ENCODE data around the gene TMEM62.
A peak's percentile ranks its signal among the peaks of the same experiment; 100 is the strongest.
"Not testable (repeated sequence)": the region's sequence is repeated elsewhere in the genome, so short reads cannot be mapped to it uniquely, and the experiment has no call there.

The TMEM62 gene

GRCh38 chr15:43184407-43185124, 51.2 kb downstream of the TMEM62 start:
- DNase-seq = no peak

- DNase-seq = peak; percentile 56 to 88
Measured at GRCh38 chr15:43185157-43186002, 52.0 kb downstream of the TMEM62 start, which contains the start of gene CCNDBP1. Gene CCNDBP1, plus strand, starts transcription at chr15:43185403. Its CDS starts 96 bp downstream, at chr15:43185499.

GRCh38 chr15:43186003-43186353, 52.6 kb downstream of the TMEM62 start:
- no peak for DNase-seq

- DNase-seq = peak in 1 of 2 experiments; percentile 45
Measured at GRCh38 chr15:43187544-43188155, 54.3 kb downstream of the TMEM62 start.

- no peak for DNase-seq
Measured at GRCh38 chr15:43189296-43189695, 55.9 kb downstream of the TMEM62 start.

GRCh38 chr15:43190178-43190577, 56.8 kb downstream of the TMEM62 start:
- DNase-seq = no peak

GRCh38 chr15:43193710-43194109, 60.3 kb downstream of the TMEM62 start:
- DNase-seq = no peak

- no peak for DNase-seq
Measured at GRCh38 chr15:43194795-43195194, 61.4 kb downstream of the TMEM62 start.

- DNase-seq = no peak
Measured at GRCh38 chr15:43196760-43197548, 63.6 kb downstream of the TMEM62 start.

GRCh38 chr15:43197773-43198172, 64.4 kb downstream of the TMEM62 start:
- not testable (repeated sequence) for DNase-seq

- DNase-seq = not testable (repeated sequence)
Measured at GRCh38 chr15:43198556-43198955, 65.2 kb downstream of the TMEM62 start.

- no peak for DNase-seq
Measured at GRCh38 chr15:43198992-43199391, 65.6 kb downstream of the TMEM62 start.

GRCh38 chr15:43199945-43200488, 66.6 kb downstream of the TMEM62 start:
- DNase-seq = no peak

GRCh38 chr15:43204016-43204901, 70.9 kb downstream of the TMEM62 start:
- peak in 1 of 2 experiments; percentile 31 for DNase-seq

- DNase-seq = no peak
Measured at GRCh38 chr15:43206054-43206453, 72.7 kb downstream of the TMEM62 start.

- no peak for DNase-seq
Measured at GRCh38 chr15:43207024-43207423, 73.6 kb downstream of the TMEM62 start.

GRCh38 chr15:43208052-43209002, 74.9 kb downstream of the TMEM62 start:
- DNase-seq = no peak

GRCh38 chr15:43209059-43209824, 75.9 kb downstream of the TMEM62 start:
- DNase-seq = peak in 1 of 2 experiments; percentile 0

- DNase-seq = no peak
Measured at GRCh38 chr15:43210172-43210745, 76.9 kb downstream of the TMEM62 start.
